22Rv1 (cell line): ENCODE measurements around the gene EIF2S1.

Source experiments
- ZFX ChIP-seq: fragments of 450-650 bp; IDR thresholded peaks from 2 replicates; pipeline ENCODE4 v1.6.1; 2017; ENCODE audit warnings: antibody characterized with exemption, borderline replicate concordance
- TF ChIP-seq, protein P1 (sequence below): fragments of 450-650 bp; IDR thresholded peaks from 2 replicates; pipeline ENCODE4 v1.5.1; 2017; ENCODE audit warnings: mild to moderate bottlenecking

DNA sequence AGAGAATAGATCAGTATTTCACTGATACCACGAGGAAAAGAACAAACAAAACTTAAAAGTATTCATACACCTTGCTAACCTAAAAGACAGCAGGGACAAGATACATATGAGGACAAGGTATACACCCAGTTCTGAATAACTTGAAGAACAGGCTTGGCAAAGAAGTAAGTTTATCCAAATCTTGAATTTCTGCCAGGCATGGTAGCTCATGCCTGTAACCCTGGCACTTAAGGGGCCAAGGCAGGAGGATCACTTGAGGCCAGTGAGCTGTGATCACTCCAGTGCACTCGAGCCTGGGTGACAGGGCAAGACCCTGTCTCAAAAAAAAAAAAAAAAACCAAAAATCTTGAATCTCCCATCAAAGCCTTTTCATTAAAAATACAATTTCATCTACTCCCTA lies 25.0 kb downstream of the EIF2S1 start:
- TF ChIP-seq, protein P1, sequence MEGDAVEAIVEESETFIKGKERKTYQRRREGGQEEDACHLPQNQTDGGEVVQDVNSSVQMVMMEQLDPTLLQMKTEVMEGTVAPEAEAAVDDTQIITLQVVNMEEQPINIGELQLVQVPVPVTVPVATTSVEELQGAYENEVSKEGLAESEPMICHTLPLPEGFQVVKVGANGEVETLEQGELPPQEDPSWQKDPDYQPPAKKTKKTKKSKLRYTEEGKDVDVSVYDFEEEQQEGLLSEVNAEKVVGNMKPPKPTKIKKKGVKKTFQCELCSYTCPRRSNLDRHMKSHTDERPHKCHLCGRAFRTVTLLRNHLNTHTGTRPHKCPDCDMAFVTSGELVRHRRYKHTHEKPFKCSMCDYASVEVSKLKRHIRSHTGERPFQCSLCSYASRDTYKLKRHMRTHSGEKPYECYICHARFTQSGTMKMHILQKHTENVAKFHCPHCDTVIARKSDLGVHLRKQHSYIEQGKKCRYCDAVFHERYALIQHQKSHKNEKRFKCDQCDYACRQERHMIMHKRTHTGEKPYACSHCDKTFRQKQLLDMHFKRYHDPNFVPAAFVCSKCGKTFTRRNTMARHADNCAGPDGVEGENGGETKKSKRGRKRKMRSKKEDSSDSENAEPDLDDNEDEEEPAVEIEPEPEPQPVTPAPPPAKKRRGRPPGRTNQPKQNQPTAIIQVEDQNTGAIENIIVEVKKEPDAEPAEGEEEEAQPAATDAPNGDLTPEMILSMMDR = no peak
- no peak for TF ChIP-seq ZFX
